Medulla oblongata (tissue), 1 donor: ENCODE measurements around the gene IL25.
A peak's percentile ranks its signal among the peaks of the same experiment; 100 is the strongest.
"Not testable (repeated sequence)": the region's sequence is repeated elsewhere in the genome, so short reads cannot be mapped to it uniquely, and the experiment has no call there.

ENCODE experiments used
- DNase-seq: peaks from one replicate; pipeline ENCODE4 v3.0.0-alpha.2; 2015; ENCODE audit errors: extremely low spot score

Gene IL25

DNA sequence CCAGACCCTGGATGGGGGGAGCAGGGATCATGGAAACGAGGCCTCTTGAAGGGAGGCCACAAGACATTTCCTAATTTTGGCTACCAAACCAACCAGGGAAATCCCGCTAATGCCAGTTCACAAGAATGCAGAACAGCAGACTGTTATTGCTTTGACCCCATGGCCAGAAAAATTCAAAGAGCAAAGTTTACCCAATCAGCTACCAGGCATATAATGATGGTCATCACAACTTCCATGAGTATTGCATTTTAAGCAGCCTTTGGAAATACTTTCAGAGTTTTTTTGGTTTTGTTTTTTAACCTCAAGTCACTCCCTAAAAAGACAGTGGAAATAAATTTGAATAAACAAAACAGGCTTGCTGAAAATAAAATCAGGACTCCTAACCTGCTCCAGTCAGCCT lies at the start of gene IL25:
Gene IL25 (plus strand): TSS at position 301 of the 400 bp plus-strand sequence.
- no peak for DNase-seq

DNA sequence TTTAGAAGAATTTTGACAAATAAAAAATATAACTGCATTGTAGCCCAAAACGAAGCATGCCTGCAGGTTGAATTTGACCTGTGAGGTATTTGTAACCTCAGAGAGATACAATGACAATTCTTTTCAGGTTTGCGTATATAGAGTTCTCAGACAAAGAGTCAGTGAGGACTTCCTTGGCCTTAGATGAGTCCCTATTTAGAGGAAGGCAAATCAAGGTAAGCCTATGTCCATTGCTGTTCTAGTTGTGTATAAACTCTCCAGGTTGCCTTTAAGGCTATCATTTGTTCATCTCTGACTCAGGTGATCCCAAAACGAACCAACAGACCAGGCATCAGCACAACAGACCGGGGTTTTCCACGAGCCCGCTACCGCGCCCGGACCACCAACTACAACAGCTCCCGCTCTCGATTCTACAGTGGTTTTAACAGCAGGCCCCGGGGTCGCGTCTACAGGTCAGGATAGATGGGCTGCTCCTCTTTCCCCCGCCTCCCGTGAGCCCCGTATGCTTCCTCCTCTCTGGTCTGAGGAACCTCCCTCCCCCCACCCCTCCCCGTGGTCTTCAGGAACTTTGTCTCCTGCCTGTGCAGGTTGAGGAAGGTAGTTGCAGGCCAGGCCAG lies 48.7 kb upstream of the IL25 start:
- no peak for DNase-seq

DNA sequence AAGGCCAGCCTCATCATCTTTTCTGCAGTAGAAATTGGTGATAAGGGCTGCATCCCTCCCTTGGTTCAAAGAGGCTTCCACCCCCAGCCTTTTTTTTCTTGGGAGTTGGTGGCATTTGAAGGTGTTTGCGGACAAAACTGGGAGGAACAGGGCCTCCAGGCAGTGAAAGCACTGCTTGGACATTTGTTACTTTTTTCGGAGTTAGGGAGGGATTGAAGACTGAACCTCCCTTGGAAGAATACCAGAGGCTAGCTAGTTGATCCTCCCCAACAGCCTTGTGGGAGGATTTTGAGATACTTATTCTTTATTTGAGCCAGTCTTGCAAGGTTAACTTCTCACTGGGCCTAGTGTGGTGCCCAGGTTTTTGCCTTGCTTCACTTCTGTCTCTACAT lies 48.2 kb upstream of the IL25 start:
- DNase-seq: no peak

DNA sequence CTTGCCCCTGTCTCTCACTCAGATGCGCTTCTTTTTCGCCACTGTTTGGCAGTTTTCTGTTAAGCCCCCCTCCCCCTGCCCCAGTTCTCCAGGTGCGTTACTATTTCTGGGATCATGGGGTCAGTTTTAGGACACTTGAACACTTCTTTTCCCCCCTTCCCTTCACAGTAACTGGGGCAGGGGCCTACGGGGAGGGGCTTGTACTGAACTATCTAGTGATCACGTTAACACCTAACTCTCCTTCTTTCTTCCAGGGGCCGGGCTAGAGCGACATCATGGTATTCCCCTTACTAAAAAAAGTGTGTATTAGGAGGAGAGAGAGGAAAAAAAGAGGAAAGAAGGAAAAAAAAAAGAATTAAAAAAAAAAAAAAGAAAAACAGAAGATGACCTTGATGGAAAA lies 47.6 kb upstream of the IL25 start:
- DNase-seq: no peak

- DNase-seq: not testable (repeated sequence)
Measured at GRCh38 chr14:23325746-23326145, 46.9 kb upstream of the IL25 start.

DNA sequence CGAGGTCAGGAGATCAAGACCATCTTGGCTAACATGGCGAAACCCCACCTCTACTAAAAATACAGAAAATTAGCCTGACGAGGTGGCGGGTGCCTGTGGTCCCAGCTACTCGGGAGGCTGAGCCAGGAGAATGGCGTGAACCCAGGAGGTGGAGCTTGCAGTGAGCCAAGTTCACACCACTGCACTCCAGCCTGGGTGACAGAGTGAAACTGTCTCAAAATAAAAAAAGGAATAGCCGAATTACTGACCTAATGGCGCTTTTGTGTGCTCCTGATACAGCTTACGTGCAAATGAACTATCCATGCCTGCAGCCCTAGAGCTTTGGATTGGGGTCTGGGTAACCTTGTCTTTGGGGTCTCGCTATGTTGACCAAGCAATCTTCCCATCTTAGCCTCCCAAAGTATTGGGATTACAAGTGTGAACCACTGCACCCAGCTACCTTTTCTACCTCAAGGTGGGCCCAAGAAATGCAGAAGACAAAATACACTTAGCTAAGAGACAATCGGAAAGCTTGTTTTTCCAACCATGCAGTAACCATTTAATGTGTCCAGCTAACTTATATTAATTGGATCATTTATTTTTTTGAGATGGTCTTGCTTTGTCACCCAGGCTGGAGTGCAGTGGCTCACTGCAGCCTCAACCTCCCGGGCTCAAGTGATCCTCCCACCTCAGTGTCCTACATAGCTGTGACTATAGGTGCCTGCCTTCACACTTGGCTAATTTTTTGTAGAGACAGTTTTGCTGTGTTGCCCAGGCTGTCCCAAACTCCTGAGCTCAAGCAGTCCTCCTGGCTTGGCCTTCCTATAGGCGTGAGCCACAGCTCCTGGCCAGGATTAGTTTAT lies 45.9 kb upstream of the IL25 start:
- DNase-seq: no peak

DNA sequence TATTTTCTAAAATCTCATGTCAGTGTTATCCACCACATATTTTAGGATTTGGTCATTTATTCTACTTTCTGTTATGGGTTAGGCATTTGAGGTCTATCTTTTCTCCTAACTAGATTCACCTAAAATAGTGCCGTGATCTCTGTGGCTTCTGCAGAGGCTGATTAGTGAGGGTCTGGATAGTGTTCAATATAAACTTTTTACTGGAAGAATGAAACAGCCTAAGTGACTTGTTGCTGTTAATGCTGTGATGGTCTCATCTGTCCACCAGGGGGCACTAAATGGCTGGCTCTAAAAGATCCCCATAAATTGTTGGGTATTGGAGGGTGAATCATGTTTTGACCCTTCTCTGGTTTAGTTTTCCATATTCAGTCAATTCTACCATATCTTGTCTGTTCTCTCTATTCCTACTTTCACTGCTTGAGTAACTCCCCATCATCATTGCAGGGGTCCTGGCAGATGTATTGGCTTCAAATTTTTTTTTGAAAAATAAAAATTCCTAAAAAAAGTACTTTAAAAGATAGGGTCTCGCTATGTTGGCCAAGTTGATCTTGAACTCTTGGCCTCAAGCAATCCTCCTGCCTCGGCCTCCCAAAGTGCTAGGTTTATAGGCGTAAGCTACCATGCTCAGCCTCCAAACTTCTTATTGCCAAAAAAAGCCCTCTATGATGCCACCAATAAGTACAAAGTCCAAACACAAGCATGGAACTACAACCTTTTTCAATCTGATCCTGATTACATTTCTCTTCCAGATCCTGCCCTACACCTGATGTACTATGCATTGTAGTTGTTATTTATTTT lies 44.5 kb upstream of the IL25 start:
- DNase-seq: peak; percentile 92

GRCh38 chr14:23335623-23336022 lies 37.0 kb upstream of the IL25 start:
- no peak for DNase-seq

- no peak for DNase-seq
Measured at GRCh38 chr14:23339506-23340268, 32.9 kb upstream of the IL25 start.

GRCh38 chr14:23344481-23344880 lies 28.1 kb upstream of the IL25 start:
- no peak for DNase-seq

- no peak for DNase-seq
Measured at GRCh38 chr14:23345987-23346692, 26.5 kb upstream of the IL25 start.

DNA sequence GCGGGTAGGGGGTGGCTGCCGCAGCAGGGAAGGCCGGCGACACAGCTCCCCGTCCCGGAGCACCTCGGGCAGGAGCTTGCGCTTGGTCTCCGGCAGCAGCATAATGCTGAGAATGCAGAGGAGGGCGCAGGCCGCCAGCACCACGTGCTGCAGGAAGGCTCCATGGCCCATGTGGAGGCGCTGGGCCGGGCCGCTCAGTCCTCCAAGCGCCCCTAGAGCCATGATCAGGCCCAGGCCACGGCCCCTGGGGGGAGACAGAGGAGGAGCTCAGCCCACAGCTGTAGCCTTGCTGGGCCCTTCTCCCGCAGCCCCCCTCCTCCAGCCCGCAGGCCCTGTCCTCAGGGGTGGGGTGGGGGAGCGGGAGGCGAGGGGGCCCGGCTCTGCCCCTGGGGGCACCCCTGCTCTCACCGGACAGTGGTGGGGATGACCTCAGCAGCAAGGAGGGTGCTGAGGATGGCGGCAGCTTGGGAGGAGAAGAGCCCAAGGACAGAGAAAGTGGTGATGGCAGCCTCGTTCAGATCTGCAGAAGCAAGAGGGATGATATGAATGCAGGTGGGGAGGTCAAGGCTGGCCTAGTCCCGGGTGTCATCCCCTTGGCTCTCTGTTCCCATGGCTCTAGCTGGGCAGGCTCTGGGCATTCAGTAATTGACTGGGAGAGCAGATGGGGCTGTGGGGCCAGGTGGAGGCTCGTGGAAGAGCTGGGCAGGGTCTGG lies 25.8 kb upstream of the IL25 start:
- DNase-seq: no peak

DNA sequence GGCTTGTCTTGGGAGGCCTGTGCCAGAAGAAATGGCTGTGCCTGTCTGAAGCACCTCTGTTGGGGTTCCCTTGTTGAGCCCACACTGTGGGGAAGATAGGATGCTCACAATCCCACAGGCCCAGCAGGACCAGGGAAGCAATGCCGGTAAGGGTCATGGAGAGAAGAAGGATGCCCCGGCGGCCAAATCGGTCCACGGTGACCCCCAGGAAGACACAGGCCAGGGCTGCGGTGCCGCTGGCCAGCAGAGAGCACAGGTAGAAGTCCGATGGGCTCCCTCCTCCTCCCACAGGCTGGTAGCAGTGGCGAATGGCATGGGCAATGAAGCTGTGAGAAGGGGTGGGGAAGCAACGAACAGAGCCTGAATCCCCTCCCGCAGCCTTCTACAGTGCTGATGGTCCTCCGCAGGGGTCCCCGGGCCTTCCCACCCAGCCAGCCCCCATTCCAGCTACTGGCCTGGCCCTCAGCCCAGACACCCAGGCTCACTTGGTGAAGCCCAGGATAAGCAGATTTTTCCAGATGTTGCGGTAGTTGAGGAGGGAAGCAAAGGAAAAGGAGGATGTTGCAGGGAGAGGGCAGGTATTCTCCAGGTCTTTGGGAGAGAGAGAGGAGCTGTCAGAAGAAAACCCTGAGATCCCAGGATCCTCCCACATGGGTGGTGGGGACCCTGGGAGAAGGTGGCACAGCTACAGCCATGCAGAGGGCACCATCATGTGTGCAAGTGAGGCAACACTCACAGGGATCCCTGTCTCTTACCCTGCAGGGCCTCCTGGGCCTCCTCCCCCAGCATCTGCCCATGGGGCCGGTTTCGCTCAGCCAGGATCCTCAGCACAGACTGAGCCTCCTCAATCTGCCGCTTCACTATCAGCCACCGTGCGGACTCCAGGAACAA lies 25.0 kb upstream of the IL25 start:
- no peak for DNase-seq

GRCh38 chr14:23348297-23348655 lies 24.3 kb upstream of the IL25 start:
- no peak for DNase-seq

DNA sequence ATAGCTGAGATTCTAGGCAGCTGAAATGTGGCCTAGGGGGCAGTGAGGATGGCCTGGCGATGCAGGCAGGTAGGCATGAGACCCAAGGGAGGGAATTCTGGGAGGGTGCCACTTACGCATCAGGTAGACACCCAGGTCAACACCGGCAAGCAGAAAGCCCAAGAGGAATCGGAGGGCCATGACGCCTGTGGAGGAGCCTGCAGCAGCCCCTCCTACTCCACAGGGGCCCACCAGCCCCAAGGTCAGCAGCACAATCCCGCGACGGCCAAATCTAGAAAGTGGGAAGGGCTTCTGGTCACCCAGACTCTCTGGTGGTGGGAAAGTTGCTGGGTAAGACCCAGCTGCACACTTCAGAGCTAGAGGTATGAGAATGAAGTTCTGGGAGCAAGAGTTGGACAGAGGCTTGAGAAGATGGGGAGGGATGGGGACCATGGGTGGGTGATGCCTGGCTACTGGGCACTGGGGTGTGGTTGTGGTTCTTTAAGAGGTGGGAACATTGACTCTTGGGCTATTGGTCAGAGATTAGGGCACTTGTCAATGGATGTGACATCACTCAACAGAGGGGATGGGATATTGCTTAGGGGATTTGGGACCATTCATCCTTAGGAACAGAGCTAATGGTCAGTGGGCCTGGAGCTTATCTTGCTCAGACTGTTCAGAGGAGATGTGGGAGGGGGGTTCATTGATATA lies 23.3 kb upstream of the IL25 start:
- no peak for DNase-seq

DNA sequence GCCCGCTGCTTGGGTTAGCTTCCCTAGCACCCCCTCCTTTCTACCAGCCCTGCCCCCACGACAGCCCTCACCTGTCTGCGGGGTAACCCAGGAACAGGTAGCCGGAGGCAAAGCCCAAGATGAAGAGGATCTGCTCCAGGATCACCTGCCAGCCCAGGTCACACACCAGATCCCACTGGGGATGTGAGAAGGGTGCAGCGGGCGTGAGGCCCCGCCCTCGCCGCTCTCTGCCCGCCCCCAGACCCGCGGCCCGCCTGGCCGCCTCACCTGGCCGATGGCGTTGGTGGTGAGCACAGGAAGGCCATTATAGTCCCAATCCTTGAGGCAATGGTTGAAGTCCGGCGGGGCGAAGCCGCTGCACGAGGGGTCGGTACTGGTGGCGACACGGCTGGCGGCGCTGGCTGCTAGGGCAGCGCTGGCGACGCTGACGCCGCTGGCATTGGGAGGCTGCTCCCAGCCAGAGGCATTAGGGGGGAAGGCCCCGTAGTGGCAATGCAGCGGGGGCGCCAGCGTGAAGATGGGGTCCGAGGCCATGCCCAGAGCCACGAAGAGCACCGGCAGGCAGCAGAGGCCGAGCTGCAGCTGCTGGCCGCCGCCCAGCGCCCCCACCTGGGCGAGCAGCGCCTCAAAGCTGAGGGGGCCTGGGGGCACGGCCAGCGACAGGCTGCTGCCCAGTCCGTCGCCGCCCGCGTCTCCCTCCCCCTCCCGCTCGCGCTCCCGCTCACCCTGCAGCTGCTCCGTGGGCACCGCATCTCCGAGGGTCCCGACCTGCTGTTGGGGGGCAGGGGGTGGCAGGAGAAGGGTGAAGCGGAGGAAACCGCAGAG lies 20.7 kb upstream of the IL25 start:
- no peak for DNase-seq

GRCh38 chr14:23352506-23353432 lies 19.8 kb upstream of the IL25 start, which contains the start of gene SLC22A17:
TSS of gene SLC22A17 (minus strand) at chr14:23352887.
- DNase-seq: peak; percentile 97
